OCI-LY7 (cell line): ENCODE measurements around the gene PHYKPL. TPM values are rescaled to one million over a fixed set of nuclear protein-coding genes. Genes with fewer than 3 reads are reported as not detected.

Experiments
- BruUV-seq: library from RNA; stranded (reverse); fragments of 400-500 nt; replicated peaks from 2 replicates; lab custom pipeline; 2021; lab: Mats Ljungman, UMichigan
- CTCF ChIA-PET: fragments of 300-600 bp; sonication (Branson Sonifier 250); formaldehyde crosslinking; loops from one replicate; lab custom pipeline; 2022; ENCODE audit warnings: antibody characterized with exemption; ENCODE audit not compliant: unreplicated experiment; lab: Charles Lee
- POLR2A ChIA-PET: fragments of 300-600 bp; sonication (Branson Sonifier 250); formaldehyde crosslinking; loops from one replicate; lab custom pipeline; 2022; ENCODE audit warnings: antibody characterized with exemption; lab: Charles Lee
- DNase-seq: peaks from one replicate; pipeline ENCODE4 v3.0.0-alpha.2; 2015; ENCODE audit warnings: low spot score
- H2AFZ ChIP-seq: fragments of 200-600 bp; sonication (generic), shearing (Covaris generic); 2 replicates; pipeline ENCODE4 v1.6.1; 2014; ENCODE audit warnings: mild to moderate bottlenecking, antibody characterized with exemption, low read length, moderate library complexity
- H3K27ac ChIP-seq: fragments of 200-600 bp; sonication (generic); 2 replicates; pipeline ENCODE4 v1.5.1; 2014; ENCODE audit warnings: mixed run types, low read depth, mild to moderate bottlenecking, moderate library complexity, low read length, inconsistent platforms; ENCODE audit not compliant: poor library complexity, severe bottlenecking
- H3K36me3 ChIP-seq: fragments of 200-600 bp; sonication (generic); 2 replicates; pipeline ENCODE4 v1.6.1; 2014; ENCODE audit warnings: mild to moderate bottlenecking, antibody characterized with exemption, low read length, moderate library complexity, mixed read lengths; ENCODE audit not compliant: insufficient read depth
- H3K4me1 ChIP-seq: fragments of 200-600 bp; sonication (generic); 2 replicates; pipeline ENCODE4 v1.5.1; 2014; ENCODE audit warnings: mild to moderate bottlenecking, low read length; ENCODE audit not compliant: insufficient read depth, poor library complexity, severe bottlenecking
- H3K4me2 ChIP-seq: fragments of 200-600 bp; sonication (generic); 2 replicates; pipeline ENCODE4 v1.6.1; 2014; ENCODE audit warnings: mild to moderate bottlenecking, low read length
- H3K4me3 ChIP-seq: fragments of 200-600 bp; sonication (generic); 2 replicates; pipeline ENCODE4 v1.5.1; 2014; ENCODE audit warnings: mild to moderate bottlenecking, low read depth, low read length; ENCODE audit not compliant: poor library complexity, severe bottlenecking
- H3K79me2 ChIP-seq: fragments of 200-600 bp; sonication (generic); 2 replicates; pipeline ENCODE4 v1.6.1; 2016; ENCODE audit warnings: low read depth, mild to moderate bottlenecking, low read length, moderate library complexity, mixed read lengths; ENCODE audit not compliant: insufficient read depth
- H3K9me2 ChIP-seq: fragments of 200-600 bp; sonication (generic); 2 replicates; pipeline ENCODE4 v1.6.1; 2016; ENCODE audit warnings: mild to moderate bottlenecking, low read length, mixed read lengths; ENCODE audit not compliant: insufficient read depth
- H3K9me3 ChIP-seq: fragments of 200-600 bp; sonication (generic); 2 replicates; pipeline ENCODE4 v1.6.1; 2014; ENCODE audit warnings: mild to moderate bottlenecking, mixed run types, low read length, mixed read lengths
- H4K20me1 ChIP-seq: fragments of 200-600 bp; sonication (generic); 2 replicates; pipeline ENCODE4 v1.6.1; 2014; ENCODE audit warnings: mild to moderate bottlenecking, antibody characterized with exemption, low read length, moderate library complexity, mixed read lengths; ENCODE audit not compliant: insufficient read depth
- EZH2phosphoT487 ChIP-seq: fragments of 200-600 bp; sonication (generic); IDR thresholded peaks from 2 replicates; pipeline ENCODE4 v1.6.1; 2018; ENCODE audit warnings: low read depth, borderline replicate concordance, mild to moderate bottlenecking, mixed run types, antibody characterized with exemption, low read length, moderate library complexity, mixed read lengths
- intact Hi-C: fragments of 100-400 bp; cut with micrococcal nuclease; formaldehyde crosslinking; loops from one replicate; pipeline ENCODE4 v1.10.0; 2022; ENCODE audit not compliant: unreplicated experiment
- total RNA-seq, 2 experiments: library from RNA; depleted of rRNA in 1 of 2; stranded (reverse); fragments of >200 nt in 1 of 2; shearing (Covaris generic) in 1 of 2; gene quantifications; 2 replicates each; pipeline ENCODE4 v1.2.3, GENCODE V29; 2014 to 2022
- TF ChIP-seq, protein P1 (sequence below): fragments of 200-600 bp; sonication (generic); conservative IDR thresholded peaks from 2 replicates; pipeline ENCODE4 v1.5.1; 2014; ENCODE audit warnings: mild to moderate bottlenecking, antibody characterized with exemption, low read length, moderate library complexity, mixed read lengths

PHYKPL gene
- total RNA-seq, 2 experiments from 2014 or later: 86.3 to 146 TPM

- Histone ChIP-seq H3K27ac (no peak overlapping the region), H3K9me2 (no peaks in the 10 kb centered on the region), H3K4me1 (no peaks in the 10 kb centered on the region), H3K9me3 (no peaks in the 10 kb centered on the region), H4K20me1 (no peaks in the 10 kb centered on the region), H3K36me3 (no peaks in the 10 kb centered on the region), H2AFZ (no peak overlapping the region), H3K4me2 (no peak overlapping the region), H3K79me2 (no peaks in the 10 kb centered on the region), H3K4me3 (no peak overlapping the region)
- BruUV-seq: no TSS peak
- no peak for DNase-seq
- TF ChIP-seq, protein P1, sequence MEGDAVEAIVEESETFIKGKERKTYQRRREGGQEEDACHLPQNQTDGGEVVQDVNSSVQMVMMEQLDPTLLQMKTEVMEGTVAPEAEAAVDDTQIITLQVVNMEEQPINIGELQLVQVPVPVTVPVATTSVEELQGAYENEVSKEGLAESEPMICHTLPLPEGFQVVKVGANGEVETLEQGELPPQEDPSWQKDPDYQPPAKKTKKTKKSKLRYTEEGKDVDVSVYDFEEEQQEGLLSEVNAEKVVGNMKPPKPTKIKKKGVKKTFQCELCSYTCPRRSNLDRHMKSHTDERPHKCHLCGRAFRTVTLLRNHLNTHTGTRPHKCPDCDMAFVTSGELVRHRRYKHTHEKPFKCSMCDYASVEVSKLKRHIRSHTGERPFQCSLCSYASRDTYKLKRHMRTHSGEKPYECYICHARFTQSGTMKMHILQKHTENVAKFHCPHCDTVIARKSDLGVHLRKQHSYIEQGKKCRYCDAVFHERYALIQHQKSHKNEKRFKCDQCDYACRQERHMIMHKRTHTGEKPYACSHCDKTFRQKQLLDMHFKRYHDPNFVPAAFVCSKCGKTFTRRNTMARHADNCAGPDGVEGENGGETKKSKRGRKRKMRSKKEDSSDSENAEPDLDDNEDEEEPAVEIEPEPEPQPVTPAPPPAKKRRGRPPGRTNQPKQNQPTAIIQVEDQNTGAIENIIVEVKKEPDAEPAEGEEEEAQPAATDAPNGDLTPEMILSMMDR: no peak
- no peak for TF ChIP-seq EZH2phosphoT487
- ChIA-PET POLR2A (no interaction called here), CTCF (interaction anchor here (0.5 kb wide), 2 partner anchors 74 to 1155 kb away, joined by 3 to 5 read pairs; no protein-coding TSS in a partner anchor)
- intact Hi-C loops: no loop called here
Measured at GRCh38 chr5:178277866-178278265, 45.3 kb upstream of the PHYKPL start.

DNA sequence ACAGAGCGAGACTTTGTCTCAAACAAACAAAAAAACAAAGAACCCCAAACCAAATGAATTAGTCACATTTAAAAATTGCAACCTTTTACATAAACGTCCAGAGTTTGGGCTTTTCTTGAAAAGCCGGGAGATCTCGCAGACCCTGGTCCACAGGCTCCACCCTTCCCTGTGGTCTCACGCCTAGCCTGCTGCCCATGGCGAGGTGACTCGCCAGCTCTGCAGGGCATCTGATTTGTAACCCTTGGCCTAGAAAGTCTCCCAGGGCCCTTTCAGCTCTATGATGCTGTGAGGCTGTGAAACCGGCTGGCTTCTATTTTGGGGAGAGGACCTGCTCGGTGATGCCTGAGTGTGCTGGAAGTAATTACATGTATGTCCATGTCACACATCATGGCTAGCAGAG lies 44.7 kb upstream of the PHYKPL start:
- Histone ChIP-seq H3K79me2 (no peaks in the 10 kb centered on the region), H4K20me1 (no peaks in the 10 kb centered on the region), H3K27ac (no peak overlapping the region), H3K36me3 (no peaks in the 10 kb centered on the region), H3K4me2 (no peak overlapping the region), H3K9me2 (no peaks in the 10 kb centered on the region), H3K4me1 (no peaks in the 10 kb centered on the region), H3K4me3 (no peak overlapping the region), H2AFZ (no peak overlapping the region), H3K9me3 (no peaks in the 10 kb centered on the region)
- no peak for DNase-seq
- intact Hi-C loops: no loop called here
- ChIA-PET POLR2A (no interaction called here), CTCF (no interaction called here)
- no TSS peak for BruUV-seq
- TF ChIP-seq, protein P1: no peak
- no peak for TF ChIP-seq EZH2phosphoT487

- no peaks in the 10 kb centered on the region for H3K79me2 ChIP-seq
- H2AFZ ChIP-seq: no peak overlapping the region
- intact Hi-C loops: no loop called here
- H3K27ac ChIP-seq: no peak overlapping the region
- no peak overlapping the region for H3K4me2 ChIP-seq
- H3K36me3 ChIP-seq: no peaks in the 10 kb centered on the region
- ChIA-PET POLR2A (interaction anchor here (0.6 kb wide), 1 partner anchor 96 kb away, joined by 3 read pairs; no protein-coding TSS in a partner anchor), CTCF (no interaction called here)
- no peaks in the 10 kb centered on the region for H3K9me3 ChIP-seq
- H3K4me1 ChIP-seq: no peaks in the 10 kb centered on the region
- TF ChIP-seq EZH2phosphoT487: no peak
- TF ChIP-seq, protein P1: no peak
- no TSS peak for BruUV-seq
- H3K4me3 ChIP-seq: no peak overlapping the region
- no peak for DNase-seq
- H4K20me1 ChIP-seq: no peaks in the 10 kb centered on the region
- H3K9me2 ChIP-seq: no peaks in the 10 kb centered on the region
Measured at GRCh38 chr5:178274781-178275537, 42.4 kb upstream of the PHYKPL start.
